HFF-Myc (cell line): ENCODE results near the gene MET.

ENCODE experiments used
- DNase-seq: peaks from one replicate; pipeline ENCODE4 v3.0.0-alpha.2; 2011; ENCODE audit warnings: low read depth; ENCODE audit errors: extremely low read depth
- H3K4me3 ChIP-seq: replicated peaks from 2 replicates; pipeline ENCODE4 v1.5.1; 2011; ENCODE audit warnings: low read depth, mild to moderate bottlenecking, control low read depth, low read length
- TF ChIP-seq, protein P1 (sequence below): IDR thresholded peaks from 2 replicates; pipeline ENCODE4 v1.5.1; 2012; ENCODE audit warnings: mild to moderate bottlenecking, low read depth, low read length, control low read depth; ENCODE audit errors: missing control alignments

The MET gene

DNA sequence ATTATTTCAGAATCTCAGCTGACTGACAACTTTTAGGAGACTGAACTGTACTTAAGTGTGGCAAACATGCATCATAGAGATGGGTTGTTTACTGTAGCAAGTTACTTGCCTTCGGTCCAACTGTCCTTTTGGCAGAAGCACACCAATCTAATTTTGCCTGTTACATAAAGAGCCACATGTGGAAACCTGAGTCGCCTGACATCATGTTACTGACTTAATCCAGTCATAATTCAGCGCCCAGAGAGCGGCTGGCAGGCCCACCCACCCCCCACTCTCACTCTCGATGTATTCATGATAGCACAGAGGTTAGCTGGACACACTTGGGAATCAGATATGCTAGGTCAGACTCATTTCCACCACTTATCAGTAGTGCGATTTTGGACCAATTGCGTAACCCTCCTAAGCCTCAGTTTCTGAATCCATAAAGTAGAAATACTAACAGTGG, 133.1 kb downstream of the MET start:
- peak; percentile 57 for DNase-seq
- TF ChIP-seq, protein P1, sequence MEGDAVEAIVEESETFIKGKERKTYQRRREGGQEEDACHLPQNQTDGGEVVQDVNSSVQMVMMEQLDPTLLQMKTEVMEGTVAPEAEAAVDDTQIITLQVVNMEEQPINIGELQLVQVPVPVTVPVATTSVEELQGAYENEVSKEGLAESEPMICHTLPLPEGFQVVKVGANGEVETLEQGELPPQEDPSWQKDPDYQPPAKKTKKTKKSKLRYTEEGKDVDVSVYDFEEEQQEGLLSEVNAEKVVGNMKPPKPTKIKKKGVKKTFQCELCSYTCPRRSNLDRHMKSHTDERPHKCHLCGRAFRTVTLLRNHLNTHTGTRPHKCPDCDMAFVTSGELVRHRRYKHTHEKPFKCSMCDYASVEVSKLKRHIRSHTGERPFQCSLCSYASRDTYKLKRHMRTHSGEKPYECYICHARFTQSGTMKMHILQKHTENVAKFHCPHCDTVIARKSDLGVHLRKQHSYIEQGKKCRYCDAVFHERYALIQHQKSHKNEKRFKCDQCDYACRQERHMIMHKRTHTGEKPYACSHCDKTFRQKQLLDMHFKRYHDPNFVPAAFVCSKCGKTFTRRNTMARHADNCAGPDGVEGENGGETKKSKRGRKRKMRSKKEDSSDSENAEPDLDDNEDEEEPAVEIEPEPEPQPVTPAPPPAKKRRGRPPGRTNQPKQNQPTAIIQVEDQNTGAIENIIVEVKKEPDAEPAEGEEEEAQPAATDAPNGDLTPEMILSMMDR: no peak
- H3K4me3 ChIP-seq: no peak overlapping the region

DNA sequence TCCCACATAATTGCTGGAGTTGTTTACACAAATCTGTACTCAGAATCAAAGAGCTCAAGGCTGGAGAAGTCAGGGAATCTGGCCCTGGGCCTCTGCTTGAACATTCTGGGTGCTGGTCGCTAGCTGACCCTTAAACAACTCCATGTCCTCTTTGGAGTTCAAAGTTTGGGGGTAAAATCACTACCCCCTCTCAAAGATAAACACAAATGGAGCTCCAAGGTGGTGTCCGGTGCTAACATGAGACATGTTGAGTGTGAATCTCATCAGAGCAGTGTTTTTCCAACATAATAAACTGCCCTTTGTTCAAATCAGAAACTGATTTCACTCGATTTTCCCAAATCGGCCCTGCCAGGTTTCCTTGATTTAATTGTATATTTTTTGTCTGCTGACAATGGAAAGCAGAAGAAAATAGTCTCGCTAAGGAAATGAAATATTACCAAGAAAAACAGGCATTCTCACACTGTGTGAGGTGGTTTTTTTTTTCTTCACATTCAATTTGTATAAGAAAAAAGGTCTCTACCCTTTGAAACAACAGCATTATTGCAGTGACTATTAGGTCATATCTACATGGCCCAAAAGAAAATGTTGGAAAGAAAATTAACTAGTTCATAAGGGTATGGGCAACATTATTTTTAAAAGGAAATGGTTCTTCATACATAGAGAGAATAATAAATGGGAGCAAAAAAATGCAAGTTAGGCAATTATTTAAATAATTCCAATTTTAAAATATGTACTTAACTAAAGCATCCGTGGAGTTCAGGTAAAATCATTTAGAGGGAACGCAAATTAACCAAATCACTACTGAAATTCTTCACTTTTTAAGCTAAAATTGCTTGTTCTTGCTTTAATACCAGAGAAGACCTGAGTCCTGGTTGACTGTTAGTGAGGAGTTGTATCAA, 134.3 kb downstream of the MET start:
- no peak overlapping the region for H3K4me3 ChIP-seq
- DNase-seq: no peak
- TF ChIP-seq, protein P1: no peak

DNA sequence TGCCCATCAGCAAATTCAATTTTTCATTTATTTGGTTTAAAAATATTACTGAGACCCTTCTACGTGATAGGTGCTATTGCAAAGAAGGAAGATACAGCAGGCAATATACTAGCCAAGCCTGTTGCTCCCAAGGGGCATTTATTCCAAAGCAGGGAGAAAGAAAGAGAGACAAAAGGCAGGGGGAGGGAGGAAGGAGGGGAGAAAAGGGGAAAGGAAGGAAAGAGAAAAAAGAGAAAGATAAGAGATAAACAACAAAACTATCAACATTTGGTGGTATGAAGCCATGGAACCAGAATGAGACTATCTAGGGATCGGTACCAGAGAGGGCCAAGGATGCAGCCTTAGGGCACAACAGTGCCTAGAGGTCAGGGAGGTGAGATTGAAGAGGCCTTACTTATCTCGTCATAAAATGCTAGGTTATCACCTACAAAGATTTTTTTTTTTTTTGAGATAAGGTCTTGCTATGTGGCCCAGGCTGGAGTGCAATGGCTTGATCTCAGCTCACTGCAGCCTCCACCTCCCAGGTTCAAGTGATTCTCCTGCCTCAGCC, 135.1 kb downstream of the MET start:
- H3K4me3 ChIP-seq: no peak overlapping the region
- TF ChIP-seq, protein P1: no peak
- no peak for DNase-seq

DNA sequence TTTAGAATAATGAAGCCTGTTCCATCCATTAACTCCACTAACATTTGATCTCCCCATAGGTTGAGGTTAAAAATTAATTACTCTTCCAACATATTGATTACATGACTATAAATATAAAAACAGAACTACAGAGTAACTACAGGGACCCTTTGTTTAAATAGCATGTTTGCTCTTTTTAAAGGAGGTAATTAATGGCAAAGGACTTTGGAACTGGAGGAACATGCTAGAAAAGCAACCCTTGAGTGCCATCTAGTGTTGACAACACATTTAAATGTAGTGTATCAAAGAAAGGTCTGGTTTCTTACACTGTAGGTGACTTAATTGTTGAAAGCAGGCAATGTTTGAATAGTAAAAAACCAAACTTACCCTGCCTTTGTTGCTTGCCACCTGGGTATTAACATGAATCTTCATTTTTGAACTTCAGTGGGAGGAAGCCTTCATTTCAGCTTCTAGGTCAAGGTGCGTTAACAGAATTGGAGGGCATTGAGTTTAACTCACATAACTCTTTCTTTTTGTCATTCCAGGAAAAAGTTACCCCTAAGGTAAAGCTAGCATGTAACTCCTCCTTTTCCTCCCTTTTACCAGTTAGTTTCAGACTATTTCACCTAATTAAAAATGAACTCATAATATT, 137.8 kb downstream of the MET start:
- DNase-seq: peak; percentile 56
- TF ChIP-seq, protein P1: peak; percentile 49
- no peak overlapping the region for H3K4me3 ChIP-seq

DNA sequence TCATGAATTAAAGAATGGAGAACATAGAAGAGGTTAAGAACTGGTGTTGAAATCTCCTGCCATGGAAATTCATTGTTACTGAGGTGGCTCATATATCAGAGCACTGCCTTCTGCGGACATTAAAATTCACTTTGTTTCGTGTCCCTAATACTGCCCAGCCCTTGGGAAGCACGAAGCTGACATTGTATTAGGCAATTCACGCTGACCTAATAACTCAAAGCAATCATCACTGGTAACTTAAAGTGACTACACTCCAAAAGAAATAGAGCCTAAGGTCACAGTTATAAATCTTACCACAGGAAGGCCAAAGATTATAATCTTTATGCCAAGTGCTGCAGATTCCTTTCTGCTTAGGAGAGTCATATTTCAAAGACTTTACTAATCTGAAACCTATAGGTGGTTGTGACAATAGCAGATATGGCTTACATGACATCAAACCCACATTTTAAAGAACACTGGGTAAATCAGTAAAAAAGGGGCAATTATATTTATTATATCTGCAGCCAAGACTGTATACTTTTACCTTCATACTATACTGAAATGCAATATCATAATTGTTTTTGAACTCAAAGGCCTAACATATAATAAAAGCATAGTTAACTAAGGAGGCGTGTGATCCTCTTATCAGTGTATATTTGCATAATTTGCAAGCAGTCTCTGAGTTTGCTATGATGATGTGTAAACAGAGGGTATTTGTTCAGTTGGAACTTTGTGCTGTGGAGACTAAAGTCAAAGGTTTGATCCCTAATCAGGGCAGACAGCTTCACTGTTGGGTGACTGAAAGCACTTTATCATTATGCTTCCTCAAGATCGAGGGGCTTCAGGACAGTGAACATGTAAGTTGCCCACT, 138.5 kb downstream of the MET start:
- DNase-seq: no peak
- H3K4me3 ChIP-seq: no peak overlapping the region
- TF ChIP-seq, protein P1: no peak

DNA sequence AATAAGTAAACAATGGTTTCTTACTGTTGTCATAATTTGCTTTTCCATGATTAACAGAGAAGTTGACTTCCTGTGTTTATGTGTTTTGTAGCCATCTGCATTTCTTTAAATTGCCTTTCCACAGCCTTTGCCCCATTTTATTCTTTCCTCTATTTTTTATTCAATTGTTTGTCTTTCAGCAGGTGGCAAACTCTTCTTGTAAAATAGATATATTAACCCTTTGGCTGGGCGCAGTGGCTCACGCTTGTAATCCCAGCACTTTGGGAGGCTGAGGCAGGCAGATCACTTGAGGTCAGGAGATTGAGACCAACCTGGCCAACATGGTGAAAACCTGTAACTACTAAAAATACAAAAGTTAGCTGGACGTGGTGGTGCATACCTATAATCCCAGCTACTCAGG, 139.8 kb downstream of the MET start:
- DNase-seq: no peak
- TF ChIP-seq, protein P1: no peak

More for the DNA sequence above, 139.8 kb downstream of the MET start:
- H3K4me3 ChIP-seq: no peak overlapping the region
